ENCODE measurements around the gene EYS.
"Not testable (repeated sequence)": the region's sequence is repeated elsewhere in the genome, so short reads cannot be mapped to it uniquely, and the experiment has no call there.

Gene EYS

DNA sequence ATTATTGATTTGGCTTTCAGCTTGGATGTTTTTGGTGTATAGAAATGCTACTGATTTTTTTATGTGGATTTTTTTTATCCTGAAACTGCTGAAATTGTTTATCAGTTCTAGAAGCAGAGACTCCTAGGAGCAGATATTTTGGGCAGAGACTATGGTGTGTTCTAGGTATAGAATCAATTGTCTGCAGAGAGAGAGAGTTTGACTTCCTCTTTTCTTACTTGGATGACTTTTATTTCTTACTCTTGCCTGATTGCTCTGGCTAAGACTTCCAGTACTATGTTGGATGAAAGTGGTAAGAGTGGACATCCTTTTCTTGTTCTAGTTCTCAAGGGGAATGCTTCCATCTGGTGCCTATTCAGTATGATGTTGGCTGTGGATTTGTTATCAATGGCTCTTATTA lies 1700.8 kb downstream of the EYS start:
- no peak for DNase-seq

DNA sequence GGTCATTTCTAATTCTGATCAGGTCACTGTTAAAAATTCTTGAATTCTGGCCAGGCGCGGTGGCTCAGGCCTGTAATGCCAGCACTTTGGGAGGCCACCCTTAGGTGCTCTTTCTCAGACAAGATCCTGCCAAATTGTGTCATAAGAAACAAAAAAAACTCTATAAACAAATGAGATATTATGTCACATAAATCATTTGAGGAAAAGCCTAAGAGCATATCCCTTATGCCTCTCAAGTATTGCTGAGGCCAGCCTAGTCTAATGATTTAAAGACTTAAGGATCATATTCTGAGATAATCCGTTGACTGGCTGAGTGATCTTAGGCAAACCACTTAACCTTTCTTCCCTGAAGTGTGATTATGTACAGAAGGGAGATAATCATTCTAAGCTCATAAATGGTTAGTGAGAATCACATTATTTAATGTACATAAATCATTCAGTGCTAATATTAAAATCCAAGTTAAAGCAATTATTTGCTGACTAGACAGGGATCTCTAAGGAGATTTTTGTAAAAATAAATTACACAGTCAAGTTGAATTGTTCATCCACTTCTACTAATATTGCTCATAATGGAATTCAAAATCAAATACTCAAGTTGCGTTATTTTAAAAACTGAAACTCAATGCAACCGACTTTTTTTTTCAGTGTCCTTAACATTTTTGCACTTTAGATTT lies 1706.1 kb downstream of the EYS start:
- DNase-seq = no peak

DNA sequence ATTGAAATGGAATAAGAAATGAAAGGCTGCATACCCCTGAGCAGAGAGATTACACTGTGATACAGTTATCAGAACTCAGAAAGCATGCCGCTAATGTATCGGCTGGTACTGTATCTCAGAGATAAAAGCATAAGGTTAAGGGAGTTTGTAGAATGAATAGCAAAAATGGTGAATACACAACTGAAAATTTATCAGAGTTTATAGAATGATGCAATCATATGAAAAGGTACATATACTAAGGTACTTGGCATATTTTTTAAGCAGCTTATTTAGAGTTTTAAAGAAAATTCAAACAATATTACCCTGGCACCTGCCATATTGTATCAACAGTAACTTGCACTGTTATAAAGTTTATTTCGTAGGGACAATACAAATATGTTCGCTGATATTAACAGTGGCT lies 1707.4 kb downstream of the EYS start:
- DNase-seq = no peak

DNA sequence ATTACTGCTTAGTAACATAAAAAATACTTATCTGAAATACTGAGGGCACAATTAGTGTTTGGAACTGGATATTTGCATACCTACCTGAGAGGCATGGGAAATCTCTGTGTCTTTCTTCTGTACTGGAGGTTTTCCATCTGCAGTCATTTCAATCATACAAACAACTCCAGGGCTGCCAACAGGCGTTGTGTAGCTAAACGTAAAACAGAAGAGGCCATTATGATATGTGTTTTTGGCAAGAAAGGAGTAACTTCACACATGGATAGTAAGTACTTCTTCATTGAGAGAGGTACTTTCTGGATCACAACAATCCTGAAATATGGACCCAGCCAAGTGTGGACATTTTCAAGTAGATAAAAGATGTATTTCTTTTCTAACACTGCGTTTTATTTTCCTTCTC lies 1708.0 kb downstream of the EYS start:
- no peak for DNase-seq

DNA sequence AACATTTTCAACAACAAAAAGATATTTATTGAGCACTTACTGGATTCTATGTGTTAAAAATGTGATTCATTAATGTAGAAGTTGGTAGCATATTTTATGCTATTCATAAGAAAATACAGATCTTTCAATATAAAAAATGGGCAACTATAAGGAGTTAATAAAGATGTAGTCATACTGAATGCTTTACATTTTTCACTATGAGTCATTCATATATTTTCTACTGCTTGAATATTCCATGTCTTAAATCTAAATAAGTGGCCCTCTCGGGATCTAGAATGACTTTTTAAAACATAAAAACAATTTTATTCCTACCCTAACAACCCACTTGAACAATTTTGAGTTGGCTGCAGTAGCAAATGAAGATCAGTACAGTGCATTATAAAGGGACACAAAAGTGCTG lies 1709.3 kb downstream of the EYS start:
- DNase-seq = no peak

DNA sequence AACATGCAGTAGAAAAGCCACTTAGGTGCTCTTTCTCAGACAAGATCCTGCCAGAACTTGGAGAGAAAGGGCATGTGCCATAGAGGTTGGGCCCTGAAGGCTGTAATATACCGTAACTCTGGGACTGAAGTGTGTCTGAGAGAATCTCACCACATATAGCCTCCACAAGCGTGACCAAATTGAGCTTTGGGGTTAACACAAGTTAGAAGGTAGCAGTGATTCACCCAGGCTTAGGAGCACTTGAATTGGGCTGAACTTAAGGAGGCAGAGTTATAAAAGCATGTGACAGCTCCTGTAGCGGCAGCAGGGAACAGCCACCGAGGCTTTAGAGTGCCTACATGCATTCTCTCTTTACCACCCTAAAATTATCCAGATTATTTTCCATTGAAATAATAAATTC lies 1709.8 kb downstream of the EYS start:
- DNase-seq = no peak

DNA sequence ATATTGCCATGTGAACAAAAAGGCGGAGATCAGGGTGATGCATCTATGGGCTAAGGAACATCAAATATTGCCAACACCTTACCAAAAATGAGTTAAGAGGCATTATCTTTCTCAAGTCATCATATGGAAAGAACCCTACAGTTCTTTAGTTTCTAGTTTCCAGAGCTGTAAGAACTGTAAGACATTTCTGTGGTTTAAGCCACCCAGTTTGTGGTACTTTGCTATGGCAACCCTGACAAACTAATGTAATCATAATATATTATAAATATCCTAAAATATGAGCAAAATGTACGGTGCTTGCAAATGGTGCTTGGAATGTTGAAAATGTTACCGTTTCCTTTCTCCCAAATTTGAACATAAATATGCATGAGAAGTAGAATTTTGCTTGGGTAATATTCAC lies 1721.8 kb downstream of the EYS start:
- no peak for DNase-seq

DNA sequence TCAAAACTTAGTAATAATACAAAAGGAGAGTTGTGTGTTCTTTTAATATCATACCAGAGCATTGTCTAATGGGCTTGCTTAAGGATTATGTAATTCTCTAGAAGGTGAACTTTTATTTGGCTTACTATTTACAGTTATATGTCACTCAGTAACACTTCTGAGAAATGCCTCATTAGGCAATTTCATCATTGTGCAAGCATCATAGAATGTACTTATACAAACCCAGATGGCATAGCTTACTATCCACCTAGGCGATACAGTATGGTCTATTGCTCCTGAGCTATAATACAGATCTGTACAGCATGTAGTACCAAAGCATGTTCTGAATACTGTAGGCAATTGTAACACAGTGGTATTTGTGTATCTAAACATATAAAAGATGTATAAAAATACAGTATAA lies 1731.3 kb downstream of the EYS start:
- no peak for DNase-seq

DNA sequence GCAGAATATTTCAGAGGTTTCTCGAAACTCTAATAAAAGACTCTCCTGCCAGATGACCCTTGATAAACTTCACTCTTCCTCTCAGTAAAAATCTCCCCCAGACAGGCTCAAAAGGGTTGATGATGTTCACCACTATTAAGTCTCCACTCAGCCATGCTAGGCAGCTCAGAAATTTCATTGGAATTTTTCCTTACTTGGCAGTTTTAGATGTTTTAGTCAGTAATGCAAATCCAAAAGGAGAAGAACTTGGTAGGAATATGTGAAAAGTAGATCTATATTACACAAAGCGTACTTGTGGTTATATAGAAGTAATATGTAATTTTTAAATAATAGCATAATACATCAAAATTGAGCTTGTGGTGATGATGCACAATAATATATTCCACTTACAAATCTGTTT lies 1738.4 kb downstream of the EYS start:
- no peak for DNase-seq

DNA sequence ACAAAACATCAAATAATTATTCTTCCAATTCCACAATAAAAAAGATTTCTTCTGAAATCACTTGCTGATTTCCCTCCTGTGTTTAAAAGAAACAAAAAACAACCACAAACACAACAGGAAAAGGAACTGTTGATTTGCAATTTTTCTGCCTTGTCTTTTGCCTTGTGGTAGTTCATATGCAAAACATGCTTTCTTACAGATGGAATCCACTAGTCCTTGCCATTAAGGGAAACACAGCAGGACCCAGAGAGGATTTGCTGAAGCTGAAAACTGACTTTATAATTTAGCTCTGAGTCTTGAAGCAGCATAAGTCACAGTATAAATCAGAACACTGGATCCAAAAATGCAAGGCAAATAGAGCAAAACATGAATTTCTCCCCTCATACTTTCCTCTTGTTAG lies 1742.7 kb downstream of the EYS start:
- no peak for DNase-seq

DNA sequence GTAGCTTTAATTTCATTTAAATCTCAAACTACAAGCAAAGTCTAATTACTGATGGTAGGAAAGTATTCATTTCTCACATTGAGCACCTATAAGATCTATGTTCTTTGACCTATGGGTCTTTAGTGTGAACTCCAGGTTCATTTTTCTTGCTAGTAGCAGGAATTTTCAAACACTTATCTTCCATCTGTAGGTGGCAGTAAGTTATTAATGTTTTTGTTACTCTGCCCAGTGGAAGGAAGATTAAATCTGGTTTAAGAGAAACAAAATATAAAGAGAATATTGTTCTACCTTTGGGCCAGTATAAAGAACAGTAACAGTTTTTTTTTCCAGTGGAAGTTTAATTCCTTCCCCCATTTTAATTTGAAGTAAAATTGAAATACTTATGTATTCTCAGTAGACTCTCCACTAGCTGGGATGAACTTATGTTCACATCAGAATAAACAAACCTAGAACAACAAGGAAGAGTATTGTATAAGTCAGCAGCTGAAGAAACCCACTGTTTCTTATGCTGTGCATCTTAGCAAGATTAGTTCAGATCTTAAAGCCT lies 1743.2 kb downstream of the EYS start:
- DNase-seq = no peak

DNA sequence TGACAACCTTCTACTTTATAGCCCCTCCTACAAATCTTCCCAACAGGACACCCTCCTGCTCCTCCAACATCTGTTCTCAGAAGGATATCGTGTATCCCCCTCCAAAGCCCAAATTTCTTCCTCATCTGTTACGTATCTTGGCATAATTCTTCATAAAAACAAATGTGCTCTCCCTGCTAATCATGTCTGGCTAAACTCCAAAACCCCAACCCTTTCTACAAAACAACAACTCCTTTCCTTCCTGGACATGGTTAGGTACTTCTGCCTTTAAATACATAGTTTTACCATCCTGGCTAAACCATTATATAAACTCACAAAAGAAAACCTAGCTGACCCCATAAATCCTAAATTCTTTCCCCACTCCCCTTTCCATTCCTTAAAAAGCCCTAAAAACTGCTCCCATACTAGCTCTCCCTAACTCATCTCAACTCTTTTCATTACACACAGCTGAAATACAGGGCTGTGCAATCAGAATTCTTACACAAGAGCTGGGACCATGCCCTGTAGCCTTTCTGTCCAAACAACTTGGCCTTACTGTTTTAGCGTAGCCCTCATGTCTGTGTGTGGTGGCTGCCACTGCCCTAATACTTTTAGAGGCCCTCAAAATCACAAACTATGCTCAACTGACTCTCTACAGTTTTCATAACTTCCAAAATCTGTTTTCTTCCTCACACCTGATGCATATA lies 1753.5 kb downstream of the EYS start:
- DNase-seq = not testable (repeated sequence)

DNA sequence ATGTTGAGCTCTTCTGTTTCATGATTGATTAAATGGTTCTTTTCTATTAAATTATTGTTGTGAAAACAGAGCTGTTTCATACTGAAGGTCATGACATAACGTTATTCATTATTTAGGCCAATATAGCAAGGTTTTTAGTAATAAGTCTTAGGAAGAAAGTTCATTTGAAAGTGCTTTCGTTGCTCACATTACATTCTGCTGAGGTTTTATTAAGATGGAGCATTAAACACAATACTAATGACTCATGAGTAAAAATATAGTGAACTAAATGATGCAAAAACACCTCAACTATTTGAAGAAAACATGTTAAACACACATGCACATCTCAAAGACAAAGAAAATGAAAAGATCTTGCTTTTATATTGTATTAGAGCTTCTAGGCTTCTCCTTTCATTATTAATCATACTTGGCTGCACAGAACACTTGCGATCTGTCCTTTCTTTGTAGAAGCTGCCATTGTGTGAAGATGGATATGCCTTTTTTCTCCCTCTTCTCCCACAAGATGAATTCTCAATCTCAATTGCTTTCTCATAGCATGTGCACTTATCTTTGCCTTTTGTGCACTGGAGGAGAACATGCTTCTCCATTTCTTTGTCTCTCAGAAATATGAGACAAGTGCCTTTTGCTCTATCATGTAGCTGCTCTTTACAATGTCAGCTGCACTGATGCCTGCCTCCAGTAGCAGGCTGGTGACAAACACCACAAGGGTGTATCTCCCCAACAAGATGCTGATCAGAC lies 1759.1 kb downstream of the EYS start:
- DNase-seq = no peak

DNA sequence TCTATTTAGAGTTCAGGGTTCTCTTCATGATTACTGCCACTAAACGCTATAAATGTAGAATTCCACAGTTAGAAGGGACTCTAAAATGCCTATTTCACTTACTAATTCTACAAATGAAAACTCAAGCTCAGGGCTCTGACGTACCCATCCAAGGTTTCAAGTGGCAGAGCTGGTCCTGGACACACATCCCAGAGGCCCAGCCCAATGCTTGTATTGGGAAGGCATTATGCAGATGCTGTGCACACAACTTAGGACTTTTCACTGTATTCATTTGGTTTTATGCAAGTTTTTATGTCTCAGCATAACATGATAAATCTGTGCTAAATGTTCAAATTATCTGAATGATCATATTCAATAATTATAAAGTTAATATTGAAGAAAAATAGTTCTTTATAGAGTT lies 1761.0 kb downstream of the EYS start:
- no peak for DNase-seq

DNA sequence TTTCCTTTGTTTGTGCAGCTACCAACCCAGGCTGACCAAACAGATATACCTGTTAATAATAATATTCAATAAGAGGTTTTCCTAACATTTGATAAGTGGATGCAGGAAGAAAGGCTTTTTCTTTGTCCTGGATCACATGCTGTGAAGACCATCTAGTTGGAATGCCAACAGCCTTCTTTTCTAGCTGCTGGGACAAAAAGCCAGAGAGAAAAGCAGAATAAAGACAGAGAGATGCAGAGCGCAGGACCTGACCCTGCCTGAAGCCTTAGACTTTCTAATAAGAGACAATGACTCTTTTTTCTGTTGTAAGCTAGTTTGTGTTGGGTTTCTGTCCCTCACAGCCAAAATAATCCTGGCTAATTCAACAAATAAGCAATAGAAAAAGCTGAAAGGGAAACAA lies 1763.2 kb downstream of the EYS start:
- DNase-seq = no peak

DNA sequence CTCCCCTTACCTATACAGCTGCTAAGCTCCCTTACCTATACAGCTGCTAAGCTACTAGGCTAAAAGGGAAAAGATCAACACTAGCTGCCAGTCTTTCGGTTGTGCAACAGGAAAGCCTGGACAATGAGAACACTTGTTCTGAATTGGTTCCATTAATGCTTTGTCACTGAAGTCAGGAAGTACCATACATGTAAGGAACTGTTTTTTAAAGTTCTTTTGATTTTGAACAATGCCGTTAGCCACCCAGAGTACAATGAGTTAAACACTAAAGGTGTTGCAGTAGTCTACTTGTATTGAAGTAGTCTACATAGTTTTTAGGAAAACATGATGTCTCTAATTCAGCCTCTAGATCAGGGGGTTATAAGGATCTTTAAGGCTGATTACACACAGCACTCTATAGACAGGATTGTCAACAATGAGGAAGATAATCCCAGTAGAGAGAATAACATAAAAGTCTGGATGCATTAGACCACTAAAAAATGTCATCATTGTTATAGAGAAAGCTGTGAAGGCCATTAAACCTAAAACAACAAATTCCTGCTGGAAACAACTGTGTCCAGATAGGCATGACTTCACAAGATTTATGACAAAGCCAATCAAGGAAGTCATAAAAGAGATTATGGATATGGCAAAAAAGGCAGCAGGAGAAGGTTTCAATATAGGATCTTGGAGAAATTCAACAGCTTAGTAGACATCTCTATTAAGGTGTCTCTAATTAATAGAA lies 1765.1 kb downstream of the EYS start:
- DNase-seq = no peak

DNA sequence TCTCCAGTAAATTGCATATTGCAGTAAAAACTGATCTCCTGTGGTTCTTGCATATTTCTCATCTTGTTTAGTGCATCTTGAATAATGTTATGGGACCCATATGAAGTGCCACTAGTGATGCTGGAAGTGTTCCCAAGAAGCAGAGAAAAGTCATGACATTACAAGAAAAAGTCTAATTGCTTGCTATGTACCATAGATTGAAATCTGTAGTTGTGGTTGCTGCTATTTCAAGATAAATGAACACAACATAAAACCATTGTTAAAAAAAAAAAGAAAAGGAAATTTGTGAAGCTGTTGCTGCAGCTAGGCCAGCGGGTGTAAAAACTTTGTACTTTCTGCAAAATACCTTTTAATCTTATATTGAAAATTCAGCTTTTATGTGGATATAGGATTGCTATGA lies 1767.0 kb downstream of the EYS start:
- DNase-seq = no peak

DNA sequence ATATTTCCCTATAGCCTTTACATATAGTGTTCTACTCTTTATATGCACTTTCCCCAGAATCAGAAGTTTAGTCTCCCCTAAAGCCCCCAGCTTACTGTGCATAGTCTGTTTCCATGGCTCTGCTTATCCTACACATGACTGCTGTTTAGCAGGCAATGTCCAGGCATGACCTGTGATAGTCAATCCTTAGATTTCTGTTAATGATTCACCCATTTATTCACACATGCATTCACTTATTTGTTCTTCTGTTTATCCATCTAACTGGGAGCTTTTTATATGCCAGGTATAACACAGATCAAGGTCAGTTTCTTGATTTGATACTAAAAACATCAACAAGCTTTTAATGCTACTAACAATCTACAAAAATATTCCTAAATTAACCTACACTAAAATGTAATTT lies 1770.6 kb downstream of the EYS start:
- DNase-seq = no peak

DNA sequence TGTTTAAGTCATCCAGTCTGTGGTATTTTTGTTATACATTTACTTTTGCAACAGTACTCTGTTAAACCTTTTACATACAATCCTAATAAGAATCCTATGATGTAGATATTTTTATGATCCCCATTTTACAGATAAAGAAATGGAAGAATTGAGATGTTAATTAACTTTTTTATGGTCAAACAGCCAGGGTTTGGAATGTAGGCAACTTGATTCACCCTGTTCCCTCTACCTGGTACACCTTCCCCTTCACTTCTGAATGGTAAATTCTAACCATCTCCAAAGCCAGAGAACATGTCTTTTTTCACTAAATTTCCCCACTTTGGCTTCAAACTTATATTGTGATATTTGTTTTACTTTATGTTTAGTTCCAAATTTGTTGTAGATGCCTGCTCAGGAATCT lies 1771.3 kb downstream of the EYS start:
- no peak for DNase-seq

DNA sequence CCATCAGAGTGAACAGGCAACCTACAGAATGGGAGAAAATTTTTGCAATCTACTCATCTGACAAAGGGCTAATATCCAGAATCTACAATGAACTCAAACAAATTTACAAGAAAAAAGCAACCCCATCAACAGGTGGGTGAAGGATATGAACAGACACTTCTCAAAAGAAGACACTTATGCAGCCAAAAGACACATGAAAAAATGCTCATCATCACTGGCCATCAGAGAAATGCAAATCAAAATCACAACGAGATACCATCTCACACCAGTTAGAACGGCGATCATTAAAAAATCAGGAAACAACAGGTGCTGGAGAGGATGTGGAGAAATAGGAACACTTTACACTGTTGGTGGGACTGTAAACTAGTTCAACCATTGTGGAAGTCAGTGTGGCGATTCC lies 1773.1 kb downstream of the EYS start:
- not testable (repeated sequence) for DNase-seq

DNA sequence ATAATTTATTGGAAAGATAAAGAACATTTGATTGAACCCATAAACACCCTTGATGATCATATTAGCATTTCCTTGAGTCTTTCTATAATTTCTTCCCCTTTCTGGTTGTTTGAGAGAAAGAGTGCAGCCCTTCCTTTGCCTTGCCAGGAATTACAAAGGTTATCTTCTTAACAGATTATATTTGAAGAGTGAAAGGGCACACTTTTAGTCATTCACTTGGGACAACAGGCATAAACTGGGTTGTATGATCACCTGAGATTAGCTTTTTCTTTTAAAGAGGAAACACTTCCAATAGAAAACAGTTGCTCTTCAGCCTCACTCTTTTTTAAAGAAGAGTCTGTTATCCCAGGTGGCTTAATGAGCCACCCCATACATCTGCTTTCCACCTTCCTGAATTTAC lies 1776.2 kb downstream of the EYS start:
- DNase-seq = no peak

DNA sequence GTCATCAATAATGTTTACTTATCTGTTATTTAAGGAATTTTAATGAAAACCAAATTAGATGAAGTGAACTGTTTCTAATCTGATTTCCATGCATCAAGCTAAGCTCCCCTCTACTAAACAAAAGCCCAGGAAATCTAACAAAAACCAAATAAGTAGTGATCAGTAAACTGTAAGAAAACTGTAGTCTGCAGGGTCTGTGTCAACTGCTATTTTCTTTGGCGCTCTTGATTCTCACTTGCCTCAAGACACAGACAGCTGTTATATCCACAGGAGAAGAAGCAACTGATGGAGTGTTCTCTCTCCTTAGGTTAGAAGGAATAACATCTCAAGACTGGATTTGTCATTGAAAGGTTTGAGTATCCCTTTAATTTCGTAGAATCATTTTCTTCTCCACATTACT lies 1777.9 kb downstream of the EYS start:
- DNase-seq = no peak

DNA sequence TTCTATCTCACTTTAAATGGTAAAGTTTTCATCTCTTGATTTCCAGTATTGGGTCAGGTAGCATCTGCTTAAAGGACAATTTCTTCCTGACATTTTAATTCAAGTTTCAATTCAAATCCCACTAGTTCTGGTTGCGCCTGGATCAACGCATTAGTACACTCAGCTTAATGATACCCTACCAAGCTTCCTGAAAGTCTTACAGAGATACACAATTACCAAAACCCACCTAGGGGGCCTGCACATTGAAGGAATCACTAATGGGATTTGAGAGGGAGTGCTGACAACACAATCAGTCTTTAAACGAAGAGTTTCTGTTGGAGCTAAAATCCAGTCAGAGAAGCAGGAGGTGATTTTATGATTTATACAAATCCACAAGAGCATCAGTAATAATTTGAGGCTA lies 1778.4 kb downstream of the EYS start:
- DNase-seq = no peak

All from RPMI8226 (cell line).